IMR-90 (cell line): ENCODE results near the gene PLD6. TPM values are rescaled to one million over a fixed set of nuclear protein-coding genes. Genes with fewer than 3 reads are reported as not detected.

Experiments used
- ATAC-seq: fragments of 200-7000 bp; cut with Tn5 transposase; 2 replicates; pipeline ENCODE4 v1.9.1; 2020; ENCODE audit warnings: low read depth, mild to moderate bottlenecking, moderate library complexity
- BruUV-seq: library from RNA; stranded (reverse); fragments of 400-500 nt; replicated peaks from 2 replicates; lab custom pipeline; 2021; lab: Mats Ljungman, UMichigan
- CTCF ChIA-PET: fragments of 300-600 bp; formaldehyde crosslinking; extraction: SDS; loops from one replicate; lab custom pipeline; 2021; ENCODE audit warnings: antibody characterized with exemption; lab: Yijun Ruan, JAX
- POLR2A ChIA-PET: fragments of 300-600 bp; sonication (Branson Sonifier 250); formaldehyde crosslinking; loops from one replicate; lab custom pipeline; 2022; ENCODE audit warnings: antibody characterized with exemption; ENCODE audit not compliant: unreplicated experiment; lab: Charles Lee
- DNase-seq: peaks from one replicate; pipeline ENCODE4 v3.0.0; 2013
- H2AFZ ChIP-seq: replicated peaks from 2 replicates; pipeline ENCODE3; 2013; ENCODE audit warnings: low read length, mild to moderate bottlenecking; ENCODE audit not compliant: poor library complexity
- H2AK5ac ChIP-seq: 2 replicates; pipeline ENCODE4 v1.6.1; 2013; ENCODE audit warnings: low read depth, low read length, inconsistent platforms
- H2AK9ac ChIP-seq: replicated peaks from 2 replicates; pipeline ENCODE3; 2013; ENCODE audit warnings: mild to moderate bottlenecking, low read depth, low read length, moderate library complexity; ENCODE audit not compliant: poor library complexity
- H2BK120ac ChIP-seq: 2 replicates; pipeline ENCODE4 v1.6.1; 2013; ENCODE audit warnings: low read depth, low read length, inconsistent platforms
- H2BK15ac ChIP-seq: 3 replicates; pipeline ENCODE4 v1.6.1; 2013; ENCODE audit warnings: low read depth, low read length, inconsistent platforms
- H2BK20ac ChIP-seq: 2 replicates; pipeline ENCODE4 v1.6.1; 2013; ENCODE audit warnings: low read depth, mild to moderate bottlenecking, inconsistent platforms, low read length, moderate library complexity
- H2BK5ac ChIP-seq: 2 replicates; pipeline ENCODE4 v1.6.1; 2013; ENCODE audit warnings: mild to moderate bottlenecking, low read depth, low read length, inconsistent platforms; ENCODE audit not compliant: poor library complexity, severe bottlenecking
- H3K14ac ChIP-seq: replicated peaks from 2 replicates; pipeline ENCODE4 v1.6.1; 2013; ENCODE audit warnings: low read depth, low read length, inconsistent platforms
- H3K18ac ChIP-seq: 2 replicates; pipeline ENCODE4 v1.6.1; 2013; ENCODE audit warnings: low read depth, low read length, control low read depth
- H3K23ac ChIP-seq: 2 replicates; pipeline ENCODE4 v1.6.1; 2013; ENCODE audit warnings: low read depth, low read length, inconsistent platforms
- H3K27ac ChIP-seq: 2 replicates; pipeline ENCODE4 v1.5.1; 2013; ENCODE audit warnings: mild to moderate bottlenecking, control low read depth, low read length; ENCODE audit not compliant: insufficient read depth
- H3K27me3 ChIP-seq: 2 replicates; pipeline ENCODE4 v1.6.1; 2013; ENCODE audit warnings: low read length; ENCODE audit not compliant: control insufficient read depth, insufficient read depth
- H3K36me3 ChIP-seq: 2 replicates; pipeline ENCODE4 v1.6.1; 2013; ENCODE audit warnings: low read length, mixed read lengths; ENCODE audit not compliant: control insufficient read depth, insufficient read depth
- H3K4ac ChIP-seq: 2 replicates; pipeline ENCODE4 v1.6.1; 2013; ENCODE audit warnings: low read depth, low read length, inconsistent platforms
- H3K4me1 ChIP-seq: 2 replicates; pipeline ENCODE4 v1.6.1; 2013; ENCODE audit warnings: low read length, mixed read lengths; ENCODE audit not compliant: control insufficient read depth, insufficient read depth
- H3K4me2 ChIP-seq: 2 replicates; pipeline ENCODE4 v1.6.1; 2013; ENCODE audit warnings: low read depth, mild to moderate bottlenecking, control low read depth, low read length, moderate library complexity
- H3K4me3 ChIP-seq: 2 replicates; pipeline ENCODE4 v1.5.1; 2013; ENCODE audit warnings: low read depth, mild to moderate bottlenecking, control low read depth, low read length, moderate library complexity; ENCODE audit not compliant: insufficient read depth
- H3K56ac ChIP-seq: 2 replicates; pipeline ENCODE4 v1.6.1; 2013; ENCODE audit warnings: low read length, inconsistent platforms; ENCODE audit not compliant: insufficient read depth; ENCODE audit errors: extremely low read depth
- H3K79me1 ChIP-seq, 2 experiments: 2 replicates each; pipeline ENCODE4 v1.6.1; 2013; ENCODE audit warnings: low read length in 2 of 2, inconsistent platforms in 1 of 2, low read depth in 1 of 2
- H3K9ac ChIP-seq: 2 replicates; pipeline ENCODE4 v1.6.1; 2013; ENCODE audit warnings: low read depth, low read length, control low read depth
- H3K9me1 ChIP-seq: 2 replicates; pipeline ENCODE4 v1.6.1; 2013; ENCODE audit warnings: low read length, inconsistent platforms; ENCODE audit not compliant: insufficient read depth
- H3K9me3 ChIP-seq: 2 replicates; pipeline ENCODE4 v1.6.1; 2013; ENCODE audit warnings: low read length; ENCODE audit not compliant: control insufficient read depth, insufficient read depth
- H4K20me1 ChIP-seq: 2 replicates; pipeline ENCODE4 v1.6.1; 2013; ENCODE audit warnings: low read length, inconsistent platforms; ENCODE audit not compliant: insufficient read depth
- H4K5ac ChIP-seq: 2 replicates; pipeline ENCODE4 v1.6.1; 2013; ENCODE audit warnings: mild to moderate bottlenecking, low read depth, low read length, control low read depth
- H4K8ac ChIP-seq, 2 experiments: 2 replicates each; pipeline ENCODE4 v1.6.1; 2013; ENCODE audit warnings: low read depth in 2 of 2, low read length in 2 of 2, control low read depth in 1 of 2, inconsistent platforms in 1 of 2
- H4K91ac ChIP-seq: 2 replicates; pipeline ENCODE4 v1.6.1; 2013; ENCODE audit warnings: low read depth, low read length, inconsistent platforms; ENCODE audit not compliant: insufficient read depth
- BHLHE40 ChIP-seq: fragments of 150-350 bp; IDR thresholded peaks from 2 replicates; pipeline ENCODE4 v1.6.1; 2016; ENCODE audit warnings: mild to moderate bottlenecking, low read depth, low read length
- CEBPB ChIP-seq: IDR thresholded peaks from 2 replicates; pipeline ENCODE4 v1.6.1; 2012; ENCODE audit warnings: low read depth, low read length, improper control_type of control experiment
- CHD1 ChIP-seq: IDR thresholded peaks from 2 replicates; pipeline ENCODE4 v1.6.1; 2012; ENCODE audit warnings: low read depth, low read length, improper control_type of control experiment
- CTCF ChIP-seq: conservative IDR thresholded peaks from 2 replicates; pipeline ENCODE4 v1.5.1; 2012; ENCODE audit warnings: mild to moderate bottlenecking, low read depth, low read length, improper control_type of control experiment
- ELK1 ChIP-seq: fragments of 150-350 bp; IDR thresholded peaks from 2 replicates; pipeline ENCODE4 v1.6.1; 2016; ENCODE audit warnings: low read depth, mild to moderate bottlenecking, low read length, moderate library complexity, borderline replicate concordance
- FOS ChIP-seq: fragments of 150-350 bp; IDR thresholded peaks from 2 replicates; pipeline ENCODE4 v1.6.1; 2016; ENCODE audit warnings: low read depth, low read length
- MAFK ChIP-seq: IDR thresholded peaks from 2 replicates; pipeline ENCODE4 v1.6.1; 2012; ENCODE audit warnings: low read depth, low read length, improper control_type of control experiment
- MAZ ChIP-seq: IDR thresholded peaks from 2 replicates; pipeline ENCODE4 v1.6.1; 2012; ENCODE audit warnings: low read depth, mild to moderate bottlenecking, low read length, improper control_type of control experiment, moderate library complexity, borderline replicate concordance
- MXI1 ChIP-seq: IDR thresholded peaks from 2 replicates; pipeline ENCODE4 v1.6.1; 2012; ENCODE audit warnings: low read depth, mild to moderate bottlenecking, low read length, moderate library complexity, borderline replicate concordance
- NFE2L2 ChIP-seq: fragments of 150-350 bp; IDR thresholded peaks from 2 replicates; pipeline ENCODE4 v1.6.1; 2016; ENCODE audit warnings: low read depth, mild to moderate bottlenecking, low read length
- POLR2A ChIP-seq: IDR thresholded peaks from 2 replicates; pipeline ENCODE4 v1.6.1; 2012; ENCODE audit warnings: mild to moderate bottlenecking, low read depth, low read length
- RAD21 ChIP-seq: IDR thresholded peaks from 2 replicates; pipeline ENCODE4 v1.6.1; 2012; ENCODE audit warnings: low read length, improper control_type of control experiment
- RCOR1 ChIP-seq: IDR thresholded peaks from 2 replicates; pipeline ENCODE4 v1.6.1; 2012; ENCODE audit warnings: mild to moderate bottlenecking, low read length, improper control_type of control experiment; ENCODE audit not compliant: insufficient replicate concordance
- RFX5 ChIP-seq: IDR thresholded peaks from 2 replicates; pipeline ENCODE4 v1.8.0; 2012; ENCODE audit warnings: low read depth, mild to moderate bottlenecking, low read length, moderate library complexity
- SMC3 ChIP-seq: fragments of 150-350 bp; IDR thresholded peaks from 2 replicates; pipeline ENCODE4 v1.6.1; 2016; ENCODE audit warnings: low read depth, mild to moderate bottlenecking, antibody characterized with exemption, low read length, moderate library complexity
- USF2 ChIP-seq: fragments of 150-350 bp; IDR thresholded peaks from 2 replicates; pipeline ENCODE4 v1.6.1; 2017; ENCODE audit warnings: mild to moderate bottlenecking, antibody characterized with exemption, low read length, low read depth
- WGBS, 2 experiments: methylation state at CpG; one replicate each; pipeline versions ENCODE4 v1.1.5 to v1.1.7; 2013; ENCODE audit warnings: missing lambda C conversion rate in 2 of 2; ENCODE audit not compliant: insufficient read length in 1 of 2; ENCODE audit errors: extremely low coverage in 2 of 2; 5-methylcytosine and 5-hydroxymethylcytosine counted together
- dilution Hi-C: fragments of 300-500 bp; cut with HindIII; formaldehyde crosslinking; loops from one replicate; pipeline ENCODE4 v1.14.3; 2018; ENCODE audit warnings: low sequenced_read_pairs; ENCODE audit not compliant: unreplicated experiment
- in situ Hi-C: fragments of 300-500 bp; cut with MboI; formaldehyde crosslinking; loops from 3 replicates; pipeline ENCODE4 v1.14.3; 2019; ENCODE audit warnings: low sequenced_read_pairs, inconsistent platforms, mixed read lengths
- intact Hi-C: fragments of 100-400 bp; cut with micrococcal nuclease; formaldehyde crosslinking; loops from 2 replicates; pipeline ENCODE4 v1.10.0; 2022
- polyA plus RNA-seq, 3 experiments: library from polyadenylated mRNA; depleted of rRNA; stranded (reverse); fragments of >200 nt; gene quantifications; 2 replicates each; pipeline ENCODE4 v1.2.3, GENCODE V29; 2012; ENCODE audit warnings: low replicate concordance in 1 of 3
- total RNA-seq: library from RNA; depleted of rRNA; stranded (reverse); fragments of >200 nt; gene quantifications from 2 replicates; pipeline ENCODE4 v1.2.3, GENCODE V29; 2012

The PLD6 gene
- total and polyA plus RNA-seq, 2 of the 4 experiments (the other 2 are of a cell fraction) = 1.1 to 1.5 TPM

DNA sequence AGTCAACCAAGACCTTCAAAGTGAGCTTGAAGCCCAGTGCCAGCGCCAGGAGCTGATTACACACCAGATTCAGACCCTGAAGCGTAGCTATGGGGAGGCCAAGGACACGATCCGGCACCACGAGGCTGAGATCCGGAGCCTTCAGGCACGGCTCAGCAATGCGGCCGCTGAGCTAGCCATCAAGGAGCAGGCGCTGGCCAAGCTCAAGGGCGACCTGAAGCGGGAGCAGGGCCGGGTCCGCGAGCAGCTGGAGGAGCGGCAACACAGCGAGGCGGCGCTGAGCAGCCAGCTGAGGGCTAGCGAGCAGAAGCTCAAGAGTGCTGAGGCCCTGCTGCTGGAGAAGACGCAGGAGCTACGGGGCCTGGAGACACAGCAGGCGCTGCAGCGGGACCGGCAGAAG is 42.0 kb downstream of the PLD6 start:
- no peaks in the 10 kb centered on the region for H3K9me3 ChIP-seq
- H4K20me1 ChIP-seq = peaks cover 12% of the 10 kb centered on the region
- no peak for TF ChIP-seq RAD21
- no peak for TF ChIP-seq SMC3
- no peak for TF ChIP-seq NFE2L2
- TF ChIP-seq MXI1 = no peak
- TF ChIP-seq CHD1 = no peak
- no peak for TF ChIP-seq POLR2A
- TF ChIP-seq CEBPB = no peak
- no peak for TF ChIP-seq FOS
- TF ChIP-seq BHLHE40 = no peak
- no peak for TF ChIP-seq ELK1
- TF ChIP-seq RCOR1 = no peak
- no peak for TF ChIP-seq MAZ
- no peak for TF ChIP-seq MAFK
- TF ChIP-seq RFX5 = no peak
- TF ChIP-seq USF2 = no peak
- no peak for TF ChIP-seq CTCF
- H4K8ac ChIP-seq = no peak overlapping the region
- H3K4ac ChIP-seq = no peak overlapping the region
- peaks cover 21 to 52% of the 10 kb centered on the region in 2 experiments for H3K79me1 ChIP-seq
- 95% methylated on average over 24 of the region's 25 CpGs; no CpG with 5 or more reads in 1 of the 2 experiments for WGBS, 2 experiments
- H3K23ac ChIP-seq = no peak overlapping the region
- H3K9ac ChIP-seq = no peak overlapping the region
- H3K56ac ChIP-seq = no peak overlapping the region
- in situ Hi-C loops = no loop called here
- ATAC-seq = no peak
- no peak overlapping the region for H2AFZ ChIP-seq
- H4K5ac ChIP-seq = no peak overlapping the region
- H2BK5ac ChIP-seq = no peak overlapping the region
- H3K9me1 ChIP-seq = no peaks in the 10 kb centered on the region; the same call in 1 of the 2 replicates
- no peaks in the 10 kb centered on the region for H3K4me1 ChIP-seq
- no peak overlapping the region for H2BK20ac ChIP-seq
- H3K27ac ChIP-seq = no peak overlapping the region
- CTCF ChIA-PET = no interaction called here
- H3K14ac ChIP-seq = no peak overlapping the region
- no peak overlapping the region for H3K18ac ChIP-seq
- no peaks in the 10 kb centered on the region for H3K27me3 ChIP-seq
- dilution Hi-C loops = no loop called here
- H2BK15ac ChIP-seq = no peak overlapping the region
- H4K91ac ChIP-seq = no peak overlapping the region
- H2AK9ac ChIP-seq = no peak overlapping the region
- no peak overlapping the region for H3K4me2 ChIP-seq
- no peak overlapping the region for H2AK5ac ChIP-seq
- POLR2A ChIA-PET = no interaction called here
- no peak for DNase-seq
- no peak overlapping the region for H2BK120ac ChIP-seq
- intact Hi-C loops = no loop called here
- BruUV-seq = no TSS peak
- H3K36me3 ChIP-seq = peaks cover 84% of the 10 kb centered on the region
- no peak overlapping the region for H3K4me3 ChIP-seq
